GM18519 (cell line): ENCODE measurements around the gene EFCAB7.
A peak's percentile ranks its signal among the peaks of the same experiment; 100 is the strongest.

Source experiments
- ATAC-seq: cut with Tn5 transposase; IDR thresholded peaks from one replicate; pipeline ENCODE4 v1.9.1; 2021; ENCODE audit warnings: mild to moderate bottlenecking, moderate library complexity; ENCODE audit not compliant: unreplicated experiment, low FRiP score

Gene EFCAB7

DNA sequence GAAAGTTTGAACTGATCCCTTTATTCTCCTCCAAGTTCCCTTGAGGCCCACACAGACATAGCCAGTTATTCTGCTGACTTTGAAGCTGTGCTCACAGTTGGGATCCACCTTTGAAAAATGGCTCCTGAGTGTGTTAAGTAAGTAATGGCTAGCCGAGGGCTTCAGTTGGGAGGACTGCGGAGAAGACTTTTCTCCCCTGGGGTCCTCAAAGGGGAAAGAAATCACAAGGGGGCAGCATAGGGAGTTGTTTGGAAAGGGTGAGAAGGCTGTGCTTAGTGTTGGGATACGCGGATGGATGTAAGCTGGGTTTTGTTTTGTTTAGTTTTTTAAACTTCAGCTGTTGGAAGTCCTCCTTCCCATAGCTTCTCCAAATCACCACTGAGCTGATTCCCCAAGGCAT is 78.1 kb downstream of the EFCAB7 start:
- ATAC-seq: no peak

DNA sequence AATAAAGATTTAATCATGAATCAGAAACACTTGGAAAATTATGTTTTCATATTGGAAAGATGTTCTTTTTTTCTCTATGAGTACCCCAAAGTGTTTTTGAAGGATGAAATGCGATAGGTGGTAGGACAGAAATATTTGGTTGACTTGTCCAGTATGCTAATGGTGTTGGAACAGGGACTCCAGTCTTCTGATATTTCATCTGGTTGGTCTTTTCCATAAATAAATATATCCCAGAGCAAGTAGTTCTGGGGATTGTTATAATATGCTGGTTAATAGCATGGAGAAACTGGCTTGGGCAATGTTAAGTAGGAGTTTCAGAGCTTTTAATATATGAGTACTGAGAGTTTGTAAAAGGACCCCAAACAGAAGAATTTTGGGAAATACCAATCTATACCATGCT is 78.6 kb downstream of the EFCAB7 start:
- ATAC-seq: no peak

DNA sequence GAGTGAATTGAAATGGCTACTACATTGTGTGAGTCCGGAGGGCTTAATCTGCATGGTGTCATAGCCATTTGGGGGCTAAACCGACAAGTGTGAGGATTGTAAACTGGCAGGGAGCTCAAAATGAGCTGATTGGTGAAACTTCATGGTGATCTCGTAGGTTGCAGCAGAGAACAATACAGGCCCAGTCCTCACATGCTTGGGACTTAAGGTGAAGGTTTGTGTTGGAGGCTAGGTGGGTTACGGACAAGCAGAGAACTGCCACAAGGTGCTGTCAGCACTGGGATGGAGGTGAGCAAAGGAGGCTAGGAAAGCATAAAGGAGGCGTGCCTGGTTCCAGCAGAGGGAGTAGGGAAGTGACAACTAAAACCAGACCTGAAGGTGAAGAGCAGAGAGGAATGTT is 79.3 kb downstream of the EFCAB7 start:
- no peak for ATAC-seq

DNA sequence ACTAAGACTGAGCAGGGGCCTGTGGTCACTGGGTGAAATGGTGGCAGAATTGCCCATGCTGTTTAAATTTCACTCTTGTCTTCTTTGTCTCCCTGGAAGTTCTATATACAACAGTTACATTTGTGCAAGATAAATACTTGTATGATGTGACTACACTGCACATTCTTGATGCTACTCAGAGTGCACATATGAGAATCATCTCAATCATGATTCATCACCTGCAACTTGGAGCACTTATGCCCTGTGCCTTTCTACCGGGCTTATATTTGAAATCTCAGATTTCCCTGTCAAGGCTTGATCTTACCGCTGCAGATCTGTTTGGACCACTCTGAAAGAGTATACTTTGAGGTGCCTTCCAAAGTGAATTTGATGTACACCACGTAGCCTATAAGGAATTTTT is 80.5 kb downstream of the EFCAB7 start:
- ATAC-seq: no peak

DNA sequence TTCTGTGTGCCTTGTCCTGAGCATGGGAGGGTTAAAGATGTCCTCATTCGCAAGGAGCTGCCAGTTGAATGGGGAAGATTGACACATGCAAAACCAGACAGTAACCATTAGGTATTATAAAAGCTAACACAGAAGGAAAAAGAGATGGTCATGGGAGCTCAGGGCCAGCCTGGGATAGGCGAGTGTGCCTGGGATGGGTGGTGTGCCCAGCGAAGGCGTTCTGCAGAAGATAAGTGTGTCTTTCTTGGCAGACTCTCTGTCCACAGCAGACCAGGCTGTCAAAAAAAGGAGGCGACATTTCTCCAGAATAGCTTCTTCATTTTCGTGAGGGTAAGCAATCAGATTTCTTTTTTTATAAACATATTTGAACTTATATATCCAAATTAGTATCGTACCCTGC is 84.0 kb downstream of the EFCAB7 start:
- no peak for ATAC-seq

DNA sequence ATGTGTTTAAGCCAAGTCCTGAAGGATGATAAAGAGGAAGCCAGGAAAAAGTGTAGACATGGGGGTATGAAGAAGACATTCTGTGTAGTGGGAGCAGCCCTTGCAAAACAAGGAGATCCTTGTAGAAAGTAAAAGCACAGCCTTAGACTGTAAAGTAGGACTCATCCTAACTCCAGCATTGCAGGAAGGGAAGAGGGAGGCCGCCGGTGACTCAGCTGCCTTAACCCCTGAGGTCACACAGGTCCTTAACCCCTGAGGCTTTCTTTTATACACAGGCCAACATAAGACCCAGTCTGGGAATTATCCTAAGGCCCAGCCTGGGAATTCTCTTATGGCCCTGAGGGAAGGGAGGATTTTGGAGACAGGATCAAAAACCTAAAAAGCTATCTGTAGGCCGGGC is 87.9 kb downstream of the EFCAB7 start:
- no peak for ATAC-seq

DNA sequence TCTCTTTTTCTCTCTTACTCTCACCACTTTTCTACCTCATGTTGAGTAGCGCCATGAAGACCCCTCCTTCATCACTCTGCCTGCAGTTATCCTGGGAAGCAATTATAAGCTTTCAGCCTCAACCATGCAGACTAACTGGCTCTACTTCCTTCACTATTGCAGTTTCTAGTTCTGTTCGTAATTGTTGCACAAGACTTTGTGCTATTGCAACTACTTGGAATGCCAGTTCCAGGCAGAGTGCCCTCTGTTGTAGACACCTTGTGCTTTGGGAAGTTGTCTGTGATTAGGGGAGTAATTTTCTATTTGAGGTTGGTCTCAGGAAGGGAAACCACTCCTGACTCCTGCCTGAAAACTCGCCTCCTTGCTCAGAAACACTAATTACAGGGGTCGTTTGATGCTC is 89.2 kb downstream of the EFCAB7 start:
- no peak for ATAC-seq

DNA sequence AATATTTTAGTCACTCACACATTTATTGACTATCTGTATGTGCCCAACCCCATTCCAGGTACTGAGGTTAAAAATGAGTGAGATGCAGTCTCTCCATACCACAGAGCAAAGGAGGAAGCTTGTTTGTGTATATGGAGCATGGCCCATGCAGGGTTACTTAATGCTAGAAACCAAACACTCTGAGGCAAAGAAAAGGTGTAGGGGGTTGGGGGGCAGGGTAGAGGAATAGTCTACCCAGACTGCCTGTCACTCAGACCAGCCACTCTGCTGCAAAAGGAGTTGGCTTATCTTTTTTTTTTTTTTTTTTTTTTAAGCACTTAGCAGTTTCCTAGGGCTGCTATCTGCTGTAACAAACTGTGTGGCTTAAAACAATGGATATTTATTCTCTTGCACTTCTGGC is 89.6 kb downstream of the EFCAB7 start:
- ATAC-seq: no peak

DNA sequence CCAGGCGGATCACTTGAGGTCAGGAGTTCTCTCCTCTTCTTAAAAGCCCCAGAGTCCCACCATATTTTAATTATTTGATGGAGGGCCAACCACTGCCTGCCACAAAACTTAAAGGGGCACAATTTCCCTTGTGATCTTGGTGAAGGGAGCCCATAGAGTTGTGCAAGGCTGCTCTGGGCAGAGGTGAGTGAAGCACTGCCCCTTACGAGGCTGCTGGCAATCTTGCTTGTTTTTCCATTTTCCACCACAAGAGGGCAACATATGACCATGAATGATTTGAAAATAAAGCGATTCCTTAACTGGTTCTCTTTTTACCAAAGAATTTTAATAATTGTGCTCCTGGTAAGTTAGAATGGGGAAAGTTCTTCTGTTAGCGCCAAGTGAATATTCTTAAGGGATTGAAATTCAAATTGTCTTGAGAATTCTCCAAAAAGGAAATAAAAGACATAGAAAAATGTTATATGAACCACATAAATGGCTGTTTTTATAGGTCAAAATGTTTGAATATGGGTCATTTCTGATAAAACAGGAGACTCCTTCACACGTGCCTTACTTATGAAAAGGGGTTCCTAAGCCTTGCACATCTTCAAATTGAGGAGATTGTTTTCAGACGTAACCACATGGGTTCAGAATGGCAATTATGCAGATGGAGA is 92.6 kb downstream of the EFCAB7 start:
- ATAC-seq: peak; percentile 86

DNA sequence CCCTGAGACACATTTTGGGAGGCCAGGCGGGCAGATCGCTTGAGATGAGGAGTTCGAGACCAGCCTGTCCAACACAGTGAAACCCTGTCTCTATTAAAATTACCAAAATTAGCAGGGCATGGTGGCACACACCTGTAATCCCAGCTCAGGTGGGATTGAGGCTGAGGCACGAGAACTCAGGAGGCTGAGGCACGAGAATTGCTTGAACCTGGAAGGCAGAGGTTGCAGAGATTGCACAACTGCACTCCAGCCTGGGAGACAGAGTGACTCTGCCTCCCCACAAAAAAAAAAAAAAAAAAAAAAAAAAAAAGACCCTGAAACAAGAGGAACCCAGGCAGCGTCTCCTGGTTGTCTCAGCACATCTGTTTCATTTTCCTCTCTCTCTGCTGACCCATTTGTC is 94.1 kb downstream of the EFCAB7 start:
- no peak for ATAC-seq

DNA sequence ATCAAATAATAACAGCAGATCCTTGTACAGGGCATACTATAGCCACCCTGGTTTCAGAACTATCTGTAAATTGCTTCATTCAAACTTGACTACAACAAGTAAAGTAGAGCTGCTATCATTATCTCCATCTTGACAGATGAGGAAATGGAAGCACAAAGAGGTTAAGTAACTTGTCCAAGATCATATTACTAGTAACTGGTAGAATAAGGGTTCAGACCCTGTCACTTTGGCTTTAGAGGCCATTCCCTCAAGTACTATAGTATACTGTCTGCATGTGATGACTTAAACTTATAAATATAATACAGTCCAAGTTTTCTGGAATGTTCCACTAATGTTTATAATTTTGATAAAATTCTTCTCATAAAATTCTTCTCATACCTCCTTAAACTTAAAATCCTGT is 94.7 kb downstream of the EFCAB7 start:
- ATAC-seq: no peak

DNA sequence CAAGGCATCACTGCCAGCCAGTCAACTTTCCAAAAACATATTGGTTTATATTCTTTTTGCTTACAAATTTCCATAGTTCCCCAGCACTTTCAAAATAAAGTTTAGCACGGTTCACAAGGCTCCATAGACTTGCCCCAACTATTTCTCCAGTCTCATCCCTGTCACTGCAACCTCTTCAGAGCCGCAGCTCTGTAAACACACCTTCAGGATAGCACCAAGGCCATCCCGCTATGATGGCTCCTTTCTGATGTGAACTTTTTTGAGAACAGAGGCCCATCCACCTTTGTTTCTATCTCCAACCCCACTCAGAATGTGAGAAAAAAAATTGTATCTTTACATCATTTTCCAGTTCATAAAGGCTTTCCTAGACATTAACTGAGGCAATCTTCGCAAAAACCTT is 96.2 kb downstream of the EFCAB7 start:
- ATAC-seq: no peak

DNA sequence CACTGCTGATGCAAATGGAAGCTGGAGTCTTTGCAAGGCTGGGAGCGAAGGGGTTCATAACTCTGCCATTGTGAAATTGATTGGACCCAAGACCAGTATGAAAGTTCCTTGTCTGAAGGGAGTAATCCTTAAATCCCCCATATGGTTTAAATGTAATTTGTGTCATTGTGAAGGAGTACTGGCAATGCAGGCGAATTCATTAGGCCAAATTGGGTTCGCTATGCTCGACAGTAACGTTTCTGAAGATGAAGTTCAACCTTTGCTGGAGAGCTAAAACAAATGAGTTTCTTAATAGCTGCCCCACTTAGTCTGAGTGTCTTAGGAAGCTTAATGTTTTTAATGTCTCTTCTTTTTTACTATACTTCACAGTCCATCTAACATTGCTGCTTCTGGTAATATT is 97.3 kb downstream of the EFCAB7 start:
- no peak for ATAC-seq

DNA sequence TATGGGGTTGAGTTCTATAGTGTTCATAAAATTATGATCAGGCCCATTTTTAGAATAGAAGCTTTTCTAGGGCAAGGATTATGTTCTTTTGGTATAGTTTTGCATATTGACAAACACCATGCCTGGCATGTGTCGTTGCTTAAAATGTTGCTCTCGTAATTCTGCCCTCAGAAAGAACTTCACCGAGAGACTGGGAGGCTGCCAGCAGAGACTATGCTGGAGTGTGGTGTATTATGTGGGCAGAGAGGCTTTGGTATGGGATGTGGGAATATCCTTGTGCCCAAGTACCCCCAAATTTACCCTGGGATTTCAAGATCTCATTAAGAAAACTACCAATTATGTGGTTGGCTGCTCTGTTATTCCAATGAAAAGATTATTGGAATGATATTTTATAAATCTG is 97.8 kb downstream of the EFCAB7 start:
- no peak for ATAC-seq

DNA sequence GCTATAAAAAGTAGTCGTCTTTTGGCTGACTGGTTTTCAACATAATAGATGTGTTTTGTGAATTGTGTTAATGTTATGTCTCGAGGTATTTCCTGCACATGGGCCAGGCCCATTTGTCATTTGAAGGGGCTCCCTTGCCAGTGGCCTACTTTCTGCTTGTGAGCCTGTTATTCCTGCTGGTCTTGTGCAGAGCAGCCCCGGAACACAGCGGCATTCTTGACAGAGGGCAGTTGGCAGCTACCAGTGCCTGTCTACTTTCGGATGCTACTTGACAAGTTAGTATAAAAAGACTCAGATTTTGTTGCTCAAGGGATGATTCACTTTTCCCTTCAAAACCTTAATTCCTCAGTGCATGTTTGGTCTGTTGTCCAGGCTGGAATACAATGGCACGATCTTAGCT is 98.4 kb downstream of the EFCAB7 start:
- no peak for ATAC-seq
